K562 (cell line): Measurements from ENCODE around the gene CHCHD4. TPM values are rescaled to one million over a fixed set of nuclear protein-coding genes. Genes with fewer than 3 reads are reported as not detected.
A peak's percentile ranks its signal among the peaks of the same experiment; 100 is the strongest.

Experiments
- ATAC-seq: fragments of 200-7000 bp; cut with Tn5 transposase; 3 replicates; pipeline ENCODE4 v1.9.1; 2020; ENCODE audit warnings: moderate library complexity
- BruUV-seq: library from RNA; stranded (reverse); fragments of 400-500 nt; replicated peaks from 2 replicates; lab custom pipeline; 2021; lab: Mats Ljungman, UMichigan
- CTCF ChIA-PET: fragments of 300-600 bp; formaldehyde crosslinking; extraction: SDS; loops from one replicate; lab custom pipeline; 2021; ENCODE audit warnings: low intra/inter-chr PET ratio; lab: Yijun Ruan, JAX
- POLR2A ChIA-PET: fragments of 300-600, 350-650 bp; sonication (Branson Sonifier 250); formaldehyde crosslinking; extraction: SDS; loops from one replicate; lab custom pipeline; 2021; ENCODE audit warnings: antibody characterized with exemption, inconsistent platforms; lab: Yijun Ruan, JAX
- DNase-seq, 4 experiments: peaks; one replicate each; pipeline versions ENCODE4 v3.0.0 to v3.0.0-alpha.2; 2011 to 2018; ENCODE audit warnings: low spot score in 3 of 4, mixed read lengths in 3 of 4; ENCODE audit errors: extremely low read depth in 1 of 4
- FAIRE-seq: peaks from 2 replicates; lab custom pipeline; 2011; peaks lifted over from hg19 to GRCh38; lab: Jason Lieb, UNC
- H2AFZ ChIP-seq: 2 replicates; pipeline ENCODE4 v1.6.0; 2011; ENCODE audit warnings: low read depth, low read length, control low read depth, inconsistent platforms
- H3K27ac ChIP-seq: fragments of 200-600 bp; 3 replicates; pipeline ENCODE4 v1.8.0; 2011; ENCODE audit warnings: low read depth, mild to moderate bottlenecking, control low read depth, inconsistent platforms, low read length, moderate library complexity, mixed read lengths; ENCODE audit errors: extremely low read depth
- H3K27me3 ChIP-seq, 2 experiments: fragments of 300-600 bp in 1 of 2; 2 replicates in 1 of 2; 3 replicates in 1 of 2; pipeline versions ENCODE4 v1.6.0 to v1.8.0; 2011; ENCODE audit warnings: inconsistent platforms in 2 of 2, low read length in 2 of 2, mild to moderate bottlenecking in 1 of 2, mixed read lengths in 1 of 2, moderate library complexity in 1 of 2; ENCODE audit not compliant: control insufficient read depth in 2 of 2, insufficient read depth in 2 of 2
- H3K36me3 ChIP-seq: fragments of 300-600 bp; 3 replicates; pipeline ENCODE4 v1.8.0; 2011; ENCODE audit warnings: mild to moderate bottlenecking, low read length, inconsistent platforms; ENCODE audit not compliant: control insufficient read depth, insufficient read depth
- H3K4me1 ChIP-seq, 2 experiments: fragments of 200-600 bp in 1 of 2; replicated peaks in 1 of 2; 2 replicates in 1 of 2; 3 replicates in 1 of 2; pipeline versions ENCODE4 v1.5.1 to v1.8.0; 2011; ENCODE audit warnings: inconsistent platforms in 2 of 2, low read length in 2 of 2, mild to moderate bottlenecking in 1 of 2, mixed read lengths in 1 of 2, moderate library complexity in 1 of 2; ENCODE audit not compliant: control insufficient read depth in 2 of 2, insufficient read depth in 2 of 2
- H3K4me2 ChIP-seq: 2 replicates; pipeline ENCODE4 v1.6.1; 2011; ENCODE audit warnings: low read length, control low read depth, inconsistent platforms, mixed read lengths; ENCODE audit not compliant: insufficient read depth
- H3K4me3 ChIP-seq: fragments of 200-600 bp; sonication (generic), shearing (Covaris generic); 2 replicates; pipeline ENCODE4 v1.5.1; 2016; ENCODE audit warnings: control low read depth, inconsistent platforms
- H3K79me2 ChIP-seq: fragments of 200-600 bp; 3 replicates; pipeline ENCODE4 v1.8.0; 2011; ENCODE audit warnings: low read length, inconsistent platforms; ENCODE audit not compliant: control insufficient read depth, insufficient read depth
- H3K9ac ChIP-seq, 2 experiments: 2 replicates each; pipeline versions ENCODE4 v1.6.0 to v1.6.1; 2011; ENCODE audit warnings: low read depth in 2 of 2, low read length in 2 of 2, control low read depth in 1 of 2, inconsistent platforms in 1 of 2, mild to moderate bottlenecking in 1 of 2, mixed read lengths in 1 of 2; ENCODE audit not compliant: insufficient read depth in 1 of 2
- H3K9me1 ChIP-seq: one replicate; pipeline ENCODE4 v1.6.0; 2011; ENCODE audit warnings: inconsistent platforms, mild to moderate bottlenecking, low read length, moderate library complexity; ENCODE audit not compliant: control insufficient read depth, insufficient read depth
- H3K9me3 ChIP-seq: replicated peaks from 2 replicates; pipeline ENCODE4 v1.5.1; 2011; ENCODE audit warnings: low read depth, low read length, inconsistent platforms; ENCODE audit not compliant: control insufficient read depth, insufficient read depth
- H4K20me1 ChIP-seq: replicated peaks from 2 replicates; pipeline ENCODE4 v1.6.1; 2011; ENCODE audit warnings: low read length, inconsistent platforms, mixed read lengths; ENCODE audit not compliant: control insufficient read depth, insufficient read depth
- FOXP4 ChIP-seq: sonication (generic); formaldehyde crosslinking; IDR thresholded peaks from 2 replicates; pipeline ENCODE4 v1.8.0; 2022; ENCODE audit warnings: mild to moderate bottlenecking, missing genetic modification reagents, borderline replicate concordance
- RBFOX2 ChIP-seq: fragments of 200-400 bp; formaldehyde crosslinking; IDR thresholded peaks from 2 replicates; pipeline ENCODE4 v1.6.1; 2017; ENCODE audit warnings: low read depth, mild to moderate bottlenecking, low read length, moderate library complexity
- WGBS: fragments of 100-300 bp; shearing (Covaris generic); methylation state at CpG from one replicate; pipeline ENCODE4 v1.1.6; 2016; ENCODE audit warnings: low coverage, mixed read lengths; ENCODE audit not compliant: insufficient coverage; ENCODE audit errors: missing lambda C conversion rate; 5-methylcytosine and 5-hydroxymethylcytosine counted together
- in situ Hi-C: fragments of 300-500 bp; cut with MboI; formaldehyde crosslinking; loops from 4 replicates; pipeline ENCODE4 v1.15.0; 2018; ENCODE audit warnings: inconsistent platforms, mixed read lengths
- intact Hi-C: fragments of 100-400 bp; cut with micrococcal nuclease; formaldehyde crosslinking; loops from 2 replicates; pipeline ENCODE4 v1.14.2; 2022
- polyA plus RNA-seq, 8 experiments: library from polyadenylated mRNA; depleted of rRNA in 4 of 8; stranded (reverse) in 5 of 8; unstranded in 3 of 8; fragments of >200 nt; fragmentation: Nextera tagmentation in 2 of 8; fragmentation: Illumina TruSeq in 1 of 8; extraction: Ambion mirVana in 2 of 8; extraction: Trizol in 1 of 8; gene quantifications; 2 replicates each; pipeline versions ENCODE4 v1.2.1 to v1.2.3, GENCODE V29; 2011 to 2014; ENCODE audit warnings: inconsistent platforms in 1 of 8, missing spikeins in 1 of 8
- total RNA-seq, 7 experiments: library from RNA; depleted of rRNA in 6 of 7; stranded (reverse); fragments of >200 nt in 6 of 7; fragmentation: Illumina TruSeq in 2 of 7; extraction: Trizol in 2 of 7; gene quantifications; 2 replicates each; pipeline versions ENCODE4 v1.2.1 to v1.2.3, GENCODE V29; 2011 to 2021; ENCODE audit warnings: low replicate concordance in 1 of 7

Gene CHCHD4
- total and polyA plus RNA-seq, 9 of the 15 experiments (the other 6 are each of a cell fraction or from before 2014, with no cell fraction given), result 55.4 to 225 (median 77.2) TPM

DNA sequence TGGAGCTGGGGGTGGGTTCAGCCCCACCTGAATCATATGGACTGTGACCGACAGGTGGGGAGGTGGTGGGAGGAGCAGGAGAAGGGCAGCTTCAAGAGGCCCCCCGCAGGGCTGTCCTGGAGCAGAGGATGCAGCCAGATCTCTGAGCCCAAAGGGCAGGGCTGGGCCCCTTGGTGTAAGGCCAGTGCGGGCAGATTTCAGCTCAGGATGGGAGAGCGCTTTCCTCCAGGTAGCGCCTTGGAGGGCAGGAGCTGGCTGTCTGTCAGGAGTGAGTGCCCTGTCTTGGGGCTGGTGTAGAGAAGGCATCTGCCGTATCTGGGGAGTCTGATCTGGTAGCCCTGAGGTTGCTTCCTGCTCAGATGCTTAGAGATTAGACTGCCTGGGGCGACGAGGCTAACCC lies 7.5 kb upstream of the CHCHD4 start:
- no peaks in the 10 kb centered on the region for H3K9me1 ChIP-seq
- H3K9me3 ChIP-seq, result no peaks in the 10 kb centered on the region
- H3K4me2 ChIP-seq, result no peak overlapping the region
- peaks cover 19% of the 10 kb centered on the region for H3K79me2 ChIP-seq
- no TSS peak for BruUV-seq
- in situ Hi-C loops, result no loop called here
- H3K9ac ChIP-seq, result 0 out of 4 replicates have a peak overlapping the region, but pooled peaks of 1 of the 2 experiments have one; percentile 29
- peaks cover 2 to 5% of the 10 kb centered on the region in 2 experiments; a peak in 3 of 5 replicates for H3K4me1 ChIP-seq
- intact Hi-C loops, result no loop called here
- 86% methylated on average over 8 of the region's 8 CpGs for WGBS
- peaks cover 95% of the 10 kb centered on the region for H3K36me3 ChIP-seq
- H3K4me3 ChIP-seq, result no peak overlapping the region
- FAIRE-seq, result no peak
- TF ChIP-seq RBFOX2 (0 out of 2 replicates have a peak, but pooled peaks have one; percentile 31), FOXP4 (CRISPR knock-in tag) (no peak)
- TF ChIP-seq, all 486 proteins: peak for 1
- no peak for DNase-seq
- Histone ChIP-seq H2AFZ (no peak overlapping the region), H3K27me3 (no peaks in the 10 kb centered on the region), H3K27ac (no peak overlapping the region), H4K20me1 (no peaks in the 10 kb centered on the region; the same call in 1 of the 2 replicates)
- ChIA-PET POLR2A (interaction anchor here (0.6 to 3.6 kb wide), 4 partner anchors 8 to 186 kb away, joined by 3 to 16 read pairs (median 5); no protein-coding TSS in a partner anchor), CTCF (no interaction called here)
- no peak for ATAC-seq
